ENCODE data around the gene NRXN2.

GRCh38 chr11:64734811-64735724 lies 12.1 kb upstream of the NRXN2 start:
- TF ChIP-seq EZH2 (IDR thresholded peaks at IDR 0.05): no peak
- TF ChIP-seq POLR2AphosphoS5 (IDR thresholded peaks at IDR 0.05; ENCODE audit: borderline replicate concordance, low read depth, low read length): no peak
